ENCODE data around the gene C9orf152. TPM values are rescaled to one million over a fixed set of nuclear protein-coding genes. Genes with fewer than 3 reads are reported as not detected.

Gene C9orf152
- total RNA-seq, 1 experiment from 2014 or later = not detected

- no peak overlapping the region for H3K4me3 Mint-ChIP-seq
- peaks cover 11% of the 10 kb centered on the region for H3K4me1 Mint-ChIP-seq
- no peak for DNase-seq (ENCODE audit: low spot score)
- H3K9me3 Mint-ChIP-seq = no peaks in the 10 kb centered on the region
- no peaks in the 10 kb centered on the region for H3K36me3 Mint-ChIP-seq
- H3K27me3 Mint-ChIP-seq (ENCODE audit: low read depth) = no peaks in the 10 kb centered on the region; the same call in 1 of the 2 replicates
- H3K27ac Mint-ChIP-seq = no peak overlapping the region
- CTCF ChIA-PET = interaction anchor here (0.6 to 0.7 kb wide), 2 partner anchors 238 to 1798 kb away, joined by 3 read pairs; no protein-coding TSS in a partner anchor
- POLR2A ChIA-PET = no interaction called here
- ATAC-seq = no peak
- no peak for TF ChIP-seq ATF1 (CRISPR knock-in tag; IDR thresholded peaks at IDR 0.05)
- TF ChIP-seq MAX (CRISPR knock-in tag; IDR thresholded peaks at IDR 0.05) = no peak
- TF ChIP-seq, protein P1, sequence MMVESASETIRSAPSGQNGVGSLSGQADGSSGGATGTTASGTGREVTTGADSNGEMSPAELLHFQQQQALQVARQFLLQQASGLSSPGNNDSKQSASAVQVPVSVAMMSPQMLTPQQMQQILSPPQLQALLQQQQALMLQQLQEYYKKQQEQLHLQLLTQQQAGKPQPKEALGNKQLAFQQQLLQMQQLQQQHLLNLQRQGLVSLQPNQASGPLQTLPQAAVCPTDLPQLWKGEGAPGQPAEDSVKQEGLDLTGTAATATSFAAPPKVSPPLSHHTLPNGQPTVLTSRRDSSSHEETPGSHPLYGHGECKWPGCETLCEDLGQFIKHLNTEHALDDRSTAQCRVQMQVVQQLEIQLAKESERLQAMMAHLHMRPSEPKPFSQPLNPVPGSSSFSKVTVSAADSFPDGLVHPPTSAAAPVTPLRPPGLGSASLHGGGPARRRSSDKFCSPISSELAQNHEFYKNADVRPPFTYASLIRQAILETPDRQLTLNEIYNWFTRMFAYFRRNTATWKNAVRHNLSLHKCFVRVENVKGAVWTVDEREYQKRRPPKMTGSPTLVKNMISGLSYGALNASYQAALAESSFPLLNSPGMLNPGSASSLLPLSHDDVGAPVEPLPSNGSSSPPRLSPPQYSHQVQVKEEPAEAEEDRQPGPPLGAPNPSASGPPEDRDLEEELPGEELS (CRISPR knock-in tag; IDR thresholded peaks at IDR 0.05) = no peak
- TF ChIP-seq, protein P2, sequence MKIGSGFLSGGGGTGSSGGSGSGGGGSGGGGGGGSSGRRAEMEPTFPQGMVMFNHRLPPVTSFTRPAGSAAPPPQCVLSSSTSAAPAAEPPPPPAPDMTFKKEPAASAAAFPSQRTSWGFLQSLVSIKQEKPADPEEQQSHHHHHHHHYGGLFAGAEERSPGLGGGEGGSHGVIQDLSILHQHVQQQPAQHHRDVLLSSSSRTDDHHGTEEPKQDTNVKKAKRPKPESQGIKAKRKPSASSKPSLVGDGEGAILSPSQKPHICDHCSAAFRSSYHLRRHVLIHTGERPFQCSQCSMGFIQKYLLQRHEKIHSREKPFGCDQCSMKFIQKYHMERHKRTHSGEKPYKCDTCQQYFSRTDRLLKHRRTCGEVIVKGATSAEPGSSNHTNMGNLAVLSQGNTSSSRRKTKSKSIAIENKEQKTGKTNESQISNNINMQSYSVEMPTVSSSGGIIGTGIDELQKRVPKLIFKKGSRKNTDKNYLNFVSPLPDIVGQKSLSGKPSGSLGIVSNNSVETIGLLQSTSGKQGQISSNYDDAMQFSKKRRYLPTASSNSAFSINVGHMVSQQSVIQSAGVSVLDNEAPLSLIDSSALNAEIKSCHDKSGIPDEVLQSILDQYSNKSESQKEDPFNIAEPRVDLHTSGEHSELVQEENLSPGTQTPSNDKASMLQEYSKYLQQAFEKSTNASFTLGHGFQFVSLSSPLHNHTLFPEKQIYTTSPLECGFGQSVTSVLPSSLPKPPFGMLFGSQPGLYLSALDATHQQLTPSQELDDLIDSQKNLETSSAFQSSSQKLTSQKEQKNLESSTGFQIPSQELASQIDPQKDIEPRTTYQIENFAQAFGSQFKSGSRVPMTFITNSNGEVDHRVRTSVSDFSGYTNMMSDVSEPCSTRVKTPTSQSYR (CRISPR knock-in tag; IDR thresholded peaks at IDR 0.05) = no peak
- no peak for TF ChIP-seq HMGA2 (CRISPR knock-in tag; IDR thresholded peaks at IDR 0.05)
- no peak for TF ChIP-seq CREB1 (CRISPR knock-in tag; IDR thresholded peaks at IDR 0.05)
- TF ChIP-seq GTF2I (CRISPR knock-in tag; conservative IDR thresholded peaks at IDR 0.05) = no peak
- TF ChIP-seq, protein P3, sequence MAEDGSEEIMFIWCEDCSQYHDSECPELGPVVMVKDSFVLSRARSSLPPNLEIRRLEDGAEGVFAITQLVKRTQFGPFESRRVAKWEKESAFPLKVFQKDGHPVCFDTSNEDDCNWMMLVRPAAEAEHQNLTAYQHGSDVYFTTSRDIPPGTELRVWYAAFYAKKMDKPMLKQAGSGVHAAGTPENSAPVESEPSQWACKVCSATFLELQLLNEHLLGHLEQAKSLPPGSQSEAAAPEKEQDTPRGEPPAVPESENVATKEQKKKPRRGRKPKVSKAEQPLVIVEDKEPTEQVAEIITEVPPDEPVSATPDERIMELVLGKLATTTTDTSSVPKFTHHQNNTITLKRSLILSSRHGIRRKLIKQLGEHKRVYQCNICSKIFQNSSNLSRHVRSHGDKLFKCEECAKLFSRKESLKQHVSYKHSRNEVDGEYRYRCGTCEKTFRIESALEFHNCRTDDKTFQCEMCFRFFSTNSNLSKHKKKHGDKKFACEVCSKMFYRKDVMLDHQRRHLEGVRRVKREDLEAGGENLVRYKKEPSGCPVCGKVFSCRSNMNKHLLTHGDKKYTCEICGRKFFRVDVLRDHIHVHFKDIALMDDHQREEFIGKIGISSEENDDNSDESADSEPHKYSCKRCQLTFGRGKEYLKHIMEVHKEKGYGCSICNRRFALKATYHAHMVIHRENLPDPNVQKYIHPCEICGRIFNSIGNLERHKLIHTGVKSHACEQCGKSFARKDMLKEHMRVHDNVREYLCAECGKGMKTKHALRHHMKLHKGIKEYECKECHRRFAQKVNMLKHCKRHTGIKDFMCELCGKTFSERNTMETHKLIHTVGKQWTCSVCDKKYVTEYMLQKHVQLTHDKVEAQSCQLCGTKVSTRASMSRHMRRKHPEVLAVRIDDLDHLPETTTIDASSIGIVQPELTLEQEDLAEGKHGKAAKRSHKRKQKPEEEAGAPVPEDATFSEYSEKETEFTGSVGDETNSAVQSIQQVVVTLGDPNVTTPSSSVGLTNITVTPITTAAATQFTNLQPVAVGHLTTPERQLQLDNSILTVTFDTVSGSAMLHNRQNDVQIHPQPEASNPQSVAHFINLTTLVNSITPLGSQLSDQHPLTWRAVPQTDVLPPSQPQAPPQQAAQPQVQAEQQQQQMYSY (CRISPR knock-in tag; IDR thresholded peaks at IDR 0.05) = no peak
- no peak for TF ChIP-seq IRF1 (CRISPR knock-in tag; IDR thresholded peaks at IDR 0.05)
- TF ChIP-seq FOXJ3 (CRISPR knock-in tag; IDR thresholded peaks at IDR 0.05; ENCODE audit: borderline replicate concordance) = no peak
- no peak for TF ChIP-seq RORB (CRISPR knock-in tag; IDR thresholded peaks at IDR 0.05)
- TF ChIP-seq, protein P4, sequence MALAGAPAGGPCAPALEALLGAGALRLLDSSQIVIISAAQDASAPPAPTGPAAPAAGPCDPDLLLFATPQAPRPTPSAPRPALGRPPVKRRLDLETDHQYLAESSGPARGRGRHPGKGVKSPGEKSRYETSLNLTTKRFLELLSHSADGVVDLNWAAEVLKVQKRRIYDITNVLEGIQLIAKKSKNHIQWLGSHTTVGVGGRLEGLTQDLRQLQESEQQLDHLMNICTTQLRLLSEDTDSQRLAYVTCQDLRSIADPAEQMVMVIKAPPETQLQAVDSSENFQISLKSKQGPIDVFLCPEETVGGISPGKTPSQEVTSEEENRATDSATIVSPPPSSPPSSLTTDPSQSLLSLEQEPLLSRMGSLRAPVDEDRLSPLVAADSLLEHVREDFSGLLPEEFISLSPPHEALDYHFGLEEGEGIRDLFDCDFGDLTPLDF (CRISPR knock-in tag; IDR thresholded peaks at IDR 0.05) = no peak
- TF ChIP-seq SOX15 (CRISPR knock-in tag; IDR thresholded peaks at IDR 0.05) = no peak
- no peak for TF ChIP-seq NFE2L1 (CRISPR knock-in tag; IDR thresholded peaks at IDR 0.05)
- no peak for TF ChIP-seq TP53 (CRISPR knock-in tag; IDR thresholded peaks at IDR 0.05)
- no peak for TF ChIP-seq GABPB1 (CRISPR knock-in tag; IDR thresholded peaks at IDR 0.05)
These were observed 18.2 kb downstream of the C9orf152 start for GRCh38 chr9:110189559-110190320.
